Trophoblast cell (in vitro differentiated cells and primary cell): ENCODE measurements around the gene PAIP2B.

Experiments
- DNase-seq, 2 donors: peaks; one replicate each; pipeline ENCODE4 v3.0.0-alpha.2; 2016
- H2AFZ ChIP-seq: 2 replicates; pipeline ENCODE4 v1.6.1; 2013; ENCODE audit warnings: low read length, moderate library complexity, mild to moderate bottlenecking; ENCODE audit not compliant: insufficient read depth, poor library complexity
- H2AK5ac ChIP-seq: 2 replicates; pipeline ENCODE4 v1.6.1; 2013; ENCODE audit warnings: mild to moderate bottlenecking, low read length
- H2BK120ac ChIP-seq: 2 replicates; pipeline ENCODE4 v1.6.1; 2013; ENCODE audit warnings: low read length, mild to moderate bottlenecking, moderate library complexity; ENCODE audit not compliant: insufficient read depth, poor library complexity
- H2BK12ac ChIP-seq: 2 replicates; pipeline ENCODE4 v1.6.1; 2013; ENCODE audit warnings: mild to moderate bottlenecking, low read length, moderate library complexity
- H2BK5ac ChIP-seq: 2 replicates; pipeline ENCODE4 v1.6.1; 2013; ENCODE audit warnings: low read length, low read depth, moderate library complexity, mild to moderate bottlenecking; ENCODE audit not compliant: poor library complexity
- H3K14ac ChIP-seq: 2 replicates; pipeline ENCODE4 v1.6.1; 2013; ENCODE audit warnings: mild to moderate bottlenecking, low read length
- H3K18ac ChIP-seq: 2 replicates; pipeline ENCODE4 v1.6.1; 2013; ENCODE audit warnings: mild to moderate bottlenecking, low read length
- H3K23ac ChIP-seq: 2 replicates; pipeline ENCODE4 v1.6.1; 2013; ENCODE audit warnings: low read length
- H3K27ac ChIP-seq: 2 replicates; pipeline ENCODE4 v1.5.1; 2013; ENCODE audit warnings: low read depth, mild to moderate bottlenecking, inconsistent platforms, low read length, moderate library complexity
- H3K27me3 ChIP-seq: 2 replicates; pipeline ENCODE4 v1.6.1; 2013; ENCODE audit warnings: inconsistent platforms, mild to moderate bottlenecking, low read length, moderate library complexity; ENCODE audit not compliant: insufficient read depth
- H3K36me3 ChIP-seq, 2 experiments: 1 replicate in 1 of 2; 2 replicates in 1 of 2; pipeline ENCODE4 v1.6.1; 2013; ENCODE audit warnings: low read length in 2 of 2, mild to moderate bottlenecking in 2 of 2, moderate library complexity in 1 of 2; ENCODE audit not compliant: insufficient read depth in 2 of 2, control insufficient read depth in 1 of 2
- H3K4ac ChIP-seq: 2 replicates; pipeline ENCODE4 v1.6.1; 2013; ENCODE audit warnings: low read depth, mild to moderate bottlenecking, low read length, moderate library complexity
- H3K4me1 ChIP-seq, 2 experiments: 1 replicate in 1 of 2; 2 replicates in 1 of 2; pipeline ENCODE4 v1.6.1; 2013; ENCODE audit warnings: low read length in 2 of 2, mild to moderate bottlenecking in 2 of 2, moderate library complexity in 1 of 2; ENCODE audit not compliant: insufficient read depth in 2 of 2, control insufficient read depth in 1 of 2
- H3K4me2 ChIP-seq: 2 replicates; pipeline ENCODE4 v1.6.1; 2013; ENCODE audit warnings: inconsistent platforms, mild to moderate bottlenecking, low read length, moderate library complexity
- H3K4me3 ChIP-seq: 2 replicates; pipeline ENCODE4 v1.5.1; 2013; ENCODE audit warnings: mild to moderate bottlenecking, low read depth, low read length, inconsistent platforms
- H3K79me1 ChIP-seq: one replicate; pipeline ENCODE4 v1.6.1; 2013; ENCODE audit warnings: low read length
- H3K79me2 ChIP-seq: 2 replicates; pipeline ENCODE4 v1.6.1; 2013; ENCODE audit warnings: low read length, mild to moderate bottlenecking; ENCODE audit not compliant: control insufficient read depth, insufficient read depth, poor library complexity
- H3K9ac ChIP-seq: 2 replicates; pipeline ENCODE4 v1.6.1; 2013; ENCODE audit warnings: mild to moderate bottlenecking, low read length
- H3K9me3 ChIP-seq: 2 replicates; pipeline ENCODE4 v1.6.1; 2013; ENCODE audit warnings: low read depth, mild to moderate bottlenecking, control low read depth, inconsistent platforms, low read length; ENCODE audit not compliant: insufficient read depth
- H4K12ac ChIP-seq: 2 replicates; pipeline ENCODE4 v1.6.1; 2013; ENCODE audit warnings: low read depth, mild to moderate bottlenecking, low read length, moderate library complexity
- H4K8ac ChIP-seq: 2 replicates; pipeline ENCODE4 v1.6.1; 2013; ENCODE audit warnings: low read depth, mild to moderate bottlenecking, low read length, moderate library complexity
- H4K91ac ChIP-seq: one replicate; pipeline ENCODE4 v1.6.1; 2013; ENCODE audit warnings: low read depth, mild to moderate bottlenecking, low read length, moderate library complexity
- WGBS: extraction: QIAGEN DNeasy Blood & Tissue Kit; methylation state at CpG from one replicate; pipeline ENCODE4 v1.1.7; 2013; ENCODE audit warnings: missing lambda C conversion rate; ENCODE audit not compliant: insufficient read length, insufficient coverage; ENCODE audit errors: extremely low coverage; 5-methylcytosine and 5-hydroxymethylcytosine counted together

Gene PAIP2B

GRCh38 chr2:71223767-71224333 is 3.1 kb downstream of the PAIP2B start:
- WGBS, result no CpG with 5 or more reads among the region's 3 CpGs
- no peak overlapping the region for H3K23ac ChIP-seq
- H3K79me2 ChIP-seq, result no peaks in the 10 kb centered on the region

GRCh38 chr2:71220743-71221142 is 6.2 kb downstream of the PAIP2B start:
- Histone ChIP-seq H3K4me3 (no peak overlapping the region), H3K79me1 (no peaks in the 10 kb centered on the region), H3K4ac (no peak overlapping the region), H4K8ac (no peak overlapping the region), H3K36me3 (no peaks in the 10 kb centered on the region), H3K27me3 (no peaks in the 10 kb centered on the region), H3K27ac (no peak overlapping the region), H4K91ac (no peak overlapping the region), H2AFZ (no peak overlapping the region), H3K14ac (no peak overlapping the region), H3K4me1 (no peaks in the 10 kb centered on the region), H3K18ac (no peak overlapping the region), H2BK5ac (no peak overlapping the region), H3K9me3 (no peaks in the 10 kb centered on the region), H3K79me2 (no peaks in the 10 kb centered on the region), H4K12ac (no peak overlapping the region), H3K9ac (no peak overlapping the region), H2AK5ac (no peak overlapping the region), H2BK120ac (no peak overlapping the region), H3K23ac (no peak overlapping the region), H2BK12ac (no peak overlapping the region), H3K4me2 (no peak overlapping the region)
- DNase-seq, result no peak
- WGBS, result no CpG with 5 or more reads among the region's 2 CpGs

More at GRCh38 chr2:71223767-71224333, 3.1 kb downstream of the PAIP2B start:
- Histone ChIP-seq H3K9ac (no peak overlapping the region), H4K8ac (no peak overlapping the region), H2AK5ac (no peak overlapping the region), H3K27ac (no peak overlapping the region), H2BK5ac (no peak overlapping the region), H2BK120ac (no peak overlapping the region), H4K91ac (no peak overlapping the region), H2AFZ (no peak overlapping the region), H3K4me2 (no peak overlapping the region), H3K36me3 (no peaks in the 10 kb centered on the region), H3K27me3 (no peaks in the 10 kb centered on the region), H3K14ac (no peak overlapping the region), H3K79me1 (peaks cover 1% of the 10 kb centered on the region), H3K4ac (no peak overlapping the region), H3K4me1 (peaks cover 0 to 4% of the 10 kb centered on the region in 2 experiments), H3K4me3 (no peak overlapping the region), H3K9me3 (no peaks in the 10 kb centered on the region), H4K12ac (no peak overlapping the region), H2BK12ac (no peak overlapping the region), H3K18ac (no peak overlapping the region)
- DNase-seq, result peak; percentile 62 to 70

- H3K9me3 ChIP-seq, result no peaks in the 10 kb centered on the region
- DNase-seq, result peak; percentile 29 to 57
- no peak overlapping the region for H3K4me2 ChIP-seq
- no peaks in the 10 kb centered on the region for H3K27me3 ChIP-seq
- no peak overlapping the region for H3K23ac ChIP-seq
- H2AFZ ChIP-seq, result no peak overlapping the region
- H3K14ac ChIP-seq, result no peak overlapping the region
- H3K4ac ChIP-seq, result no peak overlapping the region
- H3K36me3 ChIP-seq, result no peaks in the 10 kb centered on the region
- H2BK12ac ChIP-seq, result no peak overlapping the region
- no peak overlapping the region for H4K12ac ChIP-seq
- no peak overlapping the region for H3K9ac ChIP-seq
- H4K91ac ChIP-seq, result no peak overlapping the region
- no peak overlapping the region for H2BK120ac ChIP-seq
- no peak overlapping the region for H4K8ac ChIP-seq
- no peaks in the 10 kb centered on the region for H3K4me1 ChIP-seq
- H3K27ac ChIP-seq, result no peak overlapping the region
- no peak overlapping the region for H3K4me3 ChIP-seq
- H2AK5ac ChIP-seq, result no peak overlapping the region
- H3K79me2 ChIP-seq, result no peaks in the 10 kb centered on the region
- H3K79me1 ChIP-seq, result no peaks in the 10 kb centered on the region
- no peak overlapping the region for H2BK5ac ChIP-seq
- no peak overlapping the region for H3K18ac ChIP-seq
- WGBS, result no CpG with 5 or more reads among the region's 1 CpG
These were observed 10.4 kb downstream of the PAIP2B start for GRCh38 chr2:71216501-71216900.

- Histone ChIP-seq H3K36me3 (no peaks in the 10 kb centered on the region), H2BK120ac (no peak overlapping the region), H3K14ac (no peak overlapping the region), H3K18ac (no peak overlapping the region), H3K27ac (no peak overlapping the region), H3K4me2 (no peak overlapping the region), H4K12ac (no peak overlapping the region), H4K91ac (no peak overlapping the region), H2BK5ac (no peak overlapping the region), H3K9ac (no peak overlapping the region), H3K4me3 (no peak overlapping the region), H2AK5ac (no peak overlapping the region), H3K79me1 (no peaks in the 10 kb centered on the region), H3K4me1 (no peaks in the 10 kb centered on the region), H3K4ac (no peak overlapping the region), H2BK12ac (no peak overlapping the region), H3K9me3 (no peaks in the 10 kb centered on the region), H4K8ac (no peak overlapping the region), H3K79me2 (no peaks in the 10 kb centered on the region), H3K27me3 (no peaks in the 10 kb centered on the region), H3K23ac (no peak overlapping the region), H2AFZ (no peak overlapping the region)
- no CpG with 5 or more reads among the region's 3 CpGs for WGBS
- DNase-seq, result peak; percentile 49 to 82
These were observed 11.5 kb downstream of the PAIP2B start for GRCh38 chr2:71215447-71215846.
